GM23248 (cell line): ENCODE measurements around the gene SPNS1. TPM values are rescaled to one million over a fixed set of nuclear protein-coding genes. Genes with fewer than 3 reads are reported as not detected.

Experiments
- DNase-seq: peaks from one replicate; pipeline ENCODE4 v3.0.0-alpha.2; 2015
- H2AFZ ChIP-seq: fragments of 200-600 bp; sonication (generic); 2 replicates; pipeline ENCODE4 v1.6.1; 2016; ENCODE audit warnings: antibody characterized with exemption
- H3F3A ChIP-seq: fragments of 200-600 bp; sonication (generic); 2 replicates; pipeline ENCODE4 v1.6.1; 2016; ENCODE audit warnings: mild to moderate bottlenecking, antibody characterized with exemption, mixed run types; ENCODE audit not compliant: insufficient read depth
- H3K27ac ChIP-seq: fragments of 200-600 bp; sonication (generic); 2 replicates; pipeline ENCODE4 v1.5.1; 2016; ENCODE audit warnings: mild to moderate bottlenecking
- H3K27me3 ChIP-seq: fragments of 200-600 bp; sonication (generic); replicated peaks from 2 replicates; pipeline ENCODE4 v1.6.1; 2016; ENCODE audit warnings: mild to moderate bottlenecking; ENCODE audit not compliant: insufficient read depth
- H3K36me3 ChIP-seq: fragments of 200-600 bp; sonication (generic); 2 replicates; pipeline ENCODE4 v1.6.1; 2016; ENCODE audit warnings: low read depth, mild to moderate bottlenecking
- H3K4me1 ChIP-seq: fragments of 200-600 bp; sonication (generic); 2 replicates; pipeline ENCODE4 v1.6.1; 2016; ENCODE audit warnings: mild to moderate bottlenecking; ENCODE audit not compliant: insufficient read depth
- H3K4me2 ChIP-seq: fragments of 200-600 bp; sonication (generic); one replicate; pipeline ENCODE4 v1.6.1; 2016; ENCODE audit warnings: mild to moderate bottlenecking; ENCODE audit not compliant: unreplicated experiment
- H3K4me3 ChIP-seq: fragments of 200-600 bp; sonication (generic); 2 replicates; pipeline ENCODE4 v1.5.1; 2016; ENCODE audit warnings: mild to moderate bottlenecking
- H3K79me2 ChIP-seq: fragments of 200-600 bp; sonication (generic); 2 replicates; pipeline ENCODE4 v1.6.1; 2016; ENCODE audit warnings: mild to moderate bottlenecking; ENCODE audit not compliant: insufficient read depth
- H3K9ac ChIP-seq: fragments of 200-600 bp; sonication (generic); 2 replicates; pipeline ENCODE4 v1.6.1; 2016; ENCODE audit warnings: mild to moderate bottlenecking
- H3K9me2 ChIP-seq: fragments of 200-600 bp; sonication (generic); 2 replicates; pipeline ENCODE4 v1.6.1; 2016; ENCODE audit warnings: mixed run types, mild to moderate bottlenecking, moderate library complexity; ENCODE audit not compliant: insufficient read depth
- H3K9me3 ChIP-seq: fragments of 200-600 bp; sonication (generic); one replicate; pipeline ENCODE4 v1.6.1; 2017; ENCODE audit warnings: low read depth
- H4K20me1 ChIP-seq: fragments of 200-600 bp; sonication (generic); 2 replicates; pipeline ENCODE4 v1.6.0; 2016; ENCODE audit not compliant: insufficient read depth
- EZH2 ChIP-seq: fragments of 200-600 bp; sonication (generic); IDR thresholded peaks from 2 replicates; pipeline ENCODE4 v1.6.1; 2018; ENCODE audit warnings: antibody characterized with exemption, mild to moderate bottlenecking; ENCODE audit not compliant: insufficient read depth, poor library complexity, severe bottlenecking
- EZH2phosphoT487 ChIP-seq: fragments of 200-600 bp; sonication (generic); IDR thresholded peaks from 2 replicates; pipeline ENCODE4 v1.6.1; 2018; ENCODE audit warnings: antibody characterized with exemption, moderate library complexity, mild to moderate bottlenecking, low read depth; ENCODE audit not compliant: insufficient read depth
- WGBS, 2 experiments: methylation state at CpG; one replicate each; pipeline ENCODE4 v1.1.6; 2015 to 2017; ENCODE audit warnings: low lambda C conversion rate in 2 of 2, low coverage in 1 of 2; ENCODE audit errors: missing lambda C conversion rate in 2 of 2; 5-methylcytosine and 5-hydroxymethylcytosine counted together
- in situ Hi-C: fragments of 300-500 bp; cut with MboI; formaldehyde crosslinking; loops from 2 replicates; pipeline ENCODE4 v1.15.0; 2020
- polyA plus RNA-seq: library from polyadenylated mRNA; unstranded; fragments of >200 nt; fragmentation: Nextera tagmentation; extraction: Ambion mirVana; gene quantifications from 2 replicates; pipeline ENCODE4 v1.2.1, GENCODE V29; 2016
- total RNA-seq: library from RNA; depleted of rRNA; stranded (reverse); fragments of >200 nt; shearing (Covaris generic); gene quantifications from 2 replicates; pipeline ENCODE4 v1.2.3, GENCODE V29; 2014

The SPNS1 gene
- total and polyA plus RNA-seq, 2 experiments from 2014 or later, result 41.3 to 48.4 TPM

GRCh38 chr16:29011851-29012250, 37.3 kb downstream of the SPNS1 start:
- Histone ChIP-seq H3K9me3 (no peaks in the 10 kb centered on the region), H2AFZ (no peak overlapping the region), H3K36me3 (no peaks in the 10 kb centered on the region), H4K20me1 (no peaks in the 10 kb centered on the region), H3K4me1 (peaks cover 4% of the 10 kb centered on the region), H3K27ac (no peak overlapping the region), H3K79me2 (no peaks in the 10 kb centered on the region), H3K9me2 (no peaks in the 10 kb centered on the region), H3K4me3 (no peak overlapping the region), H3K4me2 (no peak overlapping the region), H3F3A (peaks cover 5% of the 10 kb centered on the region; the same call in 1 of the 2 replicates), H3K27me3 (no peaks in the 10 kb centered on the region), H3K9ac (no peak overlapping the region)
- no peak for TF ChIP-seq EZH2phosphoT487
- TF ChIP-seq EZH2, result no peak
- DNase-seq, result no peak
- 81 to 89% methylated on average over 4 of the region's 4 CpGs for WGBS, 2 experiments
- in situ Hi-C loops, result no loop called here

GRCh38 chr16:29012913-29013553, 38.5 kb downstream of the SPNS1 start:
- no peaks in the 10 kb centered on the region for H3K9me2 ChIP-seq
- peaks cover 4% of the 10 kb centered on the region for H3K4me1 ChIP-seq
- TF ChIP-seq EZH2phosphoT487 (no peak), EZH2 (no peak)
- H4K20me1 ChIP-seq, result no peaks in the 10 kb centered on the region
- H3K9ac ChIP-seq, result no peak overlapping the region
- H3F3A ChIP-seq, result no peaks in the 10 kb centered on the region
- H3K27ac ChIP-seq, result no peak overlapping the region
- 24 to 30% methylated on average over 9 of the region's 9 CpGs for WGBS, 2 experiments
- no peaks in the 10 kb centered on the region for H3K9me3 ChIP-seq
- no peaks in the 10 kb centered on the region for H3K36me3 ChIP-seq
- H3K4me2 ChIP-seq, result no peak overlapping the region
- no peaks in the 10 kb centered on the region for H3K27me3 ChIP-seq
- no peak for DNase-seq
- H3K4me3 ChIP-seq, result no peak overlapping the region
- in situ Hi-C loops, result no loop called here
- no peak overlapping the region for H2AFZ ChIP-seq
- no peaks in the 10 kb centered on the region for H3K79me2 ChIP-seq

GRCh38 chr16:29014561-29015069, 40.0 kb downstream of the SPNS1 start:
- Histone ChIP-seq H2AFZ (no peak overlapping the region), H3F3A (no peaks in the 10 kb centered on the region), H3K79me2 (no peaks in the 10 kb centered on the region), H3K9ac (no peak overlapping the region), H3K9me2 (no peaks in the 10 kb centered on the region), H4K20me1 (no peaks in the 10 kb centered on the region), H3K4me2 (no peak overlapping the region), H3K9me3 (no peaks in the 10 kb centered on the region), H3K27me3 (no peaks in the 10 kb centered on the region), H3K4me3 (no peak overlapping the region), H3K27ac (no peak overlapping the region), H3K4me1 (no peaks in the 10 kb centered on the region), H3K36me3 (no peaks in the 10 kb centered on the region)
- in situ Hi-C loops, result no loop called here
- DNase-seq, result no peak
- 87 to 93% methylated on average over 3 of the region's 3 CpGs for WGBS, 2 experiments
- TF ChIP-seq EZH2, result no peak

- no peak overlapping the region for H2AFZ ChIP-seq
- H3K79me2 ChIP-seq, result no peaks in the 10 kb centered on the region
- H3K4me3 ChIP-seq, result no peak overlapping the region
- no peak for DNase-seq
- no peaks in the 10 kb centered on the region for H3K27me3 ChIP-seq
- in situ Hi-C loops, result no loop called here
- H3F3A ChIP-seq, result no peaks in the 10 kb centered on the region
- H3K4me2 ChIP-seq, result no peak overlapping the region
- no peaks in the 10 kb centered on the region for H3K9me3 ChIP-seq
- 77 to 79% methylated on average over 5 of the region's 5 CpGs for WGBS, 2 experiments
- no peaks in the 10 kb centered on the region for H4K20me1 ChIP-seq
- H3K9ac ChIP-seq, result no peak overlapping the region
- TF ChIP-seq EZH2phosphoT487, result no peak
- no peak for TF ChIP-seq EZH2
- H3K9me2 ChIP-seq, result no peaks in the 10 kb centered on the region
- H3K27ac ChIP-seq, result no peak overlapping the region
- H3K36me3 ChIP-seq, result no peaks in the 10 kb centered on the region
- 0 out of 2 replicates have a peak, but pooled peaks cover 3% of the 10 kb centered on the region for H3K4me1 ChIP-seq
These were observed 47.6 kb downstream of the SPNS1 start for GRCh38 chr16:29022196-29022595.
